Astrocyte (in vitro differentiated cells and primary cell): ENCODE measurements around the gene NCKAP1.

Source experiments
- EZH2 ChIP-seq: IDR thresholded peaks from 2 replicates; pipeline ENCODE4 v1.6.1; 2012; ENCODE audit warnings: mild to moderate bottlenecking, low read length, inconsistent platforms; ENCODE audit not compliant: insufficient read depth
- TF ChIP-seq, protein P1 (sequence below): IDR thresholded peaks from 2 replicates; pipeline ENCODE4 v1.5.1; 2011; ENCODE audit warnings: low read depth, mild to moderate bottlenecking, inconsistent platforms, low read length, moderate library complexity; ENCODE audit not compliant: insufficient read depth

DNA sequence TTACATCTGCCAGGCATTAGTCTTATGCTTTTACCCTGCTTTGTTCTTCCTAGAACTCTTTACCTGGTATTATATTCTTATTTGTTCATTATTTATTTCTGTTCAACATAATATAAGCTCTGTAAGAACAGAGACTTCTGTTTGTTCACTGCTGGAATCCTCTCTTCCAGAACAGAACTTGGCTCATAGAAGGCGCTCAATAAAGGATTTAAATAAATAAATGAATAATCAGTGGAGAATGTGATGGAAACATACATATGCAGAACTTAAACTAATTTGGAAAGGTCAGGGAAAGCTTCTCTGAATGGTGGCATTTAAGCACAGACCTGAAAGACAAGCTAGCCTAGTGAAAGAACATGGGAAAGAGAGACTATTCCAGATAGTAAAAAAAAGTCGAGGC, 24.3 kb downstream of the NCKAP1 start:
- TF ChIP-seq, protein P1, sequence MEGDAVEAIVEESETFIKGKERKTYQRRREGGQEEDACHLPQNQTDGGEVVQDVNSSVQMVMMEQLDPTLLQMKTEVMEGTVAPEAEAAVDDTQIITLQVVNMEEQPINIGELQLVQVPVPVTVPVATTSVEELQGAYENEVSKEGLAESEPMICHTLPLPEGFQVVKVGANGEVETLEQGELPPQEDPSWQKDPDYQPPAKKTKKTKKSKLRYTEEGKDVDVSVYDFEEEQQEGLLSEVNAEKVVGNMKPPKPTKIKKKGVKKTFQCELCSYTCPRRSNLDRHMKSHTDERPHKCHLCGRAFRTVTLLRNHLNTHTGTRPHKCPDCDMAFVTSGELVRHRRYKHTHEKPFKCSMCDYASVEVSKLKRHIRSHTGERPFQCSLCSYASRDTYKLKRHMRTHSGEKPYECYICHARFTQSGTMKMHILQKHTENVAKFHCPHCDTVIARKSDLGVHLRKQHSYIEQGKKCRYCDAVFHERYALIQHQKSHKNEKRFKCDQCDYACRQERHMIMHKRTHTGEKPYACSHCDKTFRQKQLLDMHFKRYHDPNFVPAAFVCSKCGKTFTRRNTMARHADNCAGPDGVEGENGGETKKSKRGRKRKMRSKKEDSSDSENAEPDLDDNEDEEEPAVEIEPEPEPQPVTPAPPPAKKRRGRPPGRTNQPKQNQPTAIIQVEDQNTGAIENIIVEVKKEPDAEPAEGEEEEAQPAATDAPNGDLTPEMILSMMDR: no peak
- no peak for TF ChIP-seq EZH2
